Body of pancreas (tissue), 4 donors: ENCODE measurements around the gene CERT1.

Experiments
- POLR2A ChIP-seq, 3 donors: fragments of 450-650 bp; IDR thresholded peaks; one replicate each; pipeline ENCODE4 v1.6.1; 2016; ENCODE audit warnings: antibody characterized with exemption in 3 of 3, mild to moderate bottlenecking in 2 of 3
- TF ChIP-seq, protein P1 (sequence below), 7 experiments: fragments of 450-650 bp in 4 of 7; fragments of 200-600 bp in 3 of 7; sonication (generic) in 3 of 7; IDR thresholded peaks; one replicate each; pipeline ENCODE4 v1.5.1; 2016 to 2019; ENCODE audit warnings: antibody characterized with exemption in 7 of 7

- TF ChIP-seq, protein P1, sequence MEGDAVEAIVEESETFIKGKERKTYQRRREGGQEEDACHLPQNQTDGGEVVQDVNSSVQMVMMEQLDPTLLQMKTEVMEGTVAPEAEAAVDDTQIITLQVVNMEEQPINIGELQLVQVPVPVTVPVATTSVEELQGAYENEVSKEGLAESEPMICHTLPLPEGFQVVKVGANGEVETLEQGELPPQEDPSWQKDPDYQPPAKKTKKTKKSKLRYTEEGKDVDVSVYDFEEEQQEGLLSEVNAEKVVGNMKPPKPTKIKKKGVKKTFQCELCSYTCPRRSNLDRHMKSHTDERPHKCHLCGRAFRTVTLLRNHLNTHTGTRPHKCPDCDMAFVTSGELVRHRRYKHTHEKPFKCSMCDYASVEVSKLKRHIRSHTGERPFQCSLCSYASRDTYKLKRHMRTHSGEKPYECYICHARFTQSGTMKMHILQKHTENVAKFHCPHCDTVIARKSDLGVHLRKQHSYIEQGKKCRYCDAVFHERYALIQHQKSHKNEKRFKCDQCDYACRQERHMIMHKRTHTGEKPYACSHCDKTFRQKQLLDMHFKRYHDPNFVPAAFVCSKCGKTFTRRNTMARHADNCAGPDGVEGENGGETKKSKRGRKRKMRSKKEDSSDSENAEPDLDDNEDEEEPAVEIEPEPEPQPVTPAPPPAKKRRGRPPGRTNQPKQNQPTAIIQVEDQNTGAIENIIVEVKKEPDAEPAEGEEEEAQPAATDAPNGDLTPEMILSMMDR (IDR thresholded peaks at IDR 0.05): no peak
- no peak for TF ChIP-seq POLR2A (IDR thresholded peaks at IDR 0.05)
These were observed 1.0 kb downstream of the CERT1 start for GRCh38 chr5:75510417-75510835.
